ENCODE data around the gene CPB2.

The CPB2 gene

GRCh38 chr13:46100191-46100815, 4.5 kb downstream of the CPB2 start:
- Histone ChIP-seq H3K27me3 (ENCODE audit: control insufficient read depth, insufficient read depth, low read length) (no peaks in the 10 kb centered on the region), H3K9me3 (ENCODE audit: control insufficient read depth, insufficient read depth, low read length) (no peaks in the 10 kb centered on the region), H3K36me3 (ENCODE audit: control insufficient read depth, insufficient read depth, low read length) (no peaks in the 10 kb centered on the region), H3K4me1 (ENCODE audit: control insufficient read depth, insufficient read depth, low read length) (no peaks in the 10 kb centered on the region), H3K27ac (ENCODE audit: low read length) (no peak overlapping the region), H3K4me3 (ENCODE audit: low read length) (no peak overlapping the region)
- DNase-seq (ENCODE audit: low read depth, low spot score) = no peak
- no CpG with 5 or more reads among the region's 1 CpG for WGBS (ENCODE audit: insufficient coverage, insufficient read length)

GRCh38 chr13:46097663-46098062, 7.2 kb downstream of the CPB2 start:
- Histone ChIP-seq H3K36me3 (ENCODE audit: control insufficient read depth, insufficient read depth, low read length) (no peaks in the 10 kb centered on the region), H3K27me3 (ENCODE audit: control insufficient read depth, insufficient read depth, low read length) (no peaks in the 10 kb centered on the region), H3K4me3 (ENCODE audit: low read length) (no peak overlapping the region), H3K4me1 (ENCODE audit: control insufficient read depth, insufficient read depth, low read length) (no peaks in the 10 kb centered on the region), H3K27ac (ENCODE audit: low read length) (no peak overlapping the region), H3K9me3 (ENCODE audit: control insufficient read depth, insufficient read depth, low read length) (no peaks in the 10 kb centered on the region)
- DNase-seq (ENCODE audit: low read depth, low spot score) = no peak
- WGBS (ENCODE audit: insufficient coverage, insufficient read length) = no CpG with 5 or more reads among the region's 4 CpGs

GRCh38 chr13:46097015-46097414, 7.8 kb downstream of the CPB2 start:
- Histone ChIP-seq H3K9me3 (ENCODE audit: control insufficient read depth, insufficient read depth, low read length) (no peaks in the 10 kb centered on the region), H3K36me3 (ENCODE audit: control insufficient read depth, insufficient read depth, low read length) (no peaks in the 10 kb centered on the region), H3K4me3 (ENCODE audit: low read length) (no peak overlapping the region), H3K27ac (ENCODE audit: low read length) (no peak overlapping the region), H3K4me1 (ENCODE audit: control insufficient read depth, insufficient read depth, low read length) (no peaks in the 10 kb centered on the region), H3K27me3 (ENCODE audit: control insufficient read depth, insufficient read depth, low read length) (no peaks in the 10 kb centered on the region)
- WGBS (ENCODE audit: insufficient coverage, insufficient read length) = no CpG with 5 or more reads among the region's 3 CpGs
- no peak for DNase-seq (ENCODE audit: low read depth, low spot score)

- Histone ChIP-seq H3K9me3 (ENCODE audit: control insufficient read depth, insufficient read depth, low read length) (no peaks in the 10 kb centered on the region), H3K4me1 (ENCODE audit: control insufficient read depth, insufficient read depth, low read length) (no peaks in the 10 kb centered on the region), H3K4me3 (ENCODE audit: low read length) (no peak overlapping the region), H3K27me3 (ENCODE audit: control insufficient read depth, insufficient read depth, low read length) (no peaks in the 10 kb centered on the region), H3K36me3 (ENCODE audit: control insufficient read depth, insufficient read depth, low read length) (no peaks in the 10 kb centered on the region), H3K27ac (ENCODE audit: low read length) (no peak overlapping the region)
- WGBS (ENCODE audit: insufficient coverage, insufficient read length) = no CpG with 5 or more reads among the region's 3 CpGs
- DNase-seq (ENCODE audit: low read depth, low spot score) = no peak
These were observed 10.4 kb downstream of the CPB2 start for GRCh38 chr13:46094478-46094877.

GRCh38 chr13:46088821-46089562, 15.8 kb downstream of the CPB2 start:
- no CpG with 5 or more reads among the region's 5 CpGs for WGBS (ENCODE audit: insufficient coverage, insufficient read length)
- Histone ChIP-seq H3K4me3 (ENCODE audit: low read length) (no peak overlapping the region), H3K27ac (ENCODE audit: low read length) (no peak overlapping the region), H3K4me1 (ENCODE audit: control insufficient read depth, insufficient read depth, low read length) (no peaks in the 10 kb centered on the region), H3K27me3 (ENCODE audit: control insufficient read depth, insufficient read depth, low read length) (no peaks in the 10 kb centered on the region), H3K9me3 (ENCODE audit: control insufficient read depth, insufficient read depth, low read length) (no peaks in the 10 kb centered on the region), H3K36me3 (ENCODE audit: control insufficient read depth, insufficient read depth, low read length) (no peaks in the 10 kb centered on the region)
- no peak for DNase-seq (ENCODE audit: low read depth, low spot score)

GRCh38 chr13:46087481-46087880, 17.4 kb downstream of the CPB2 start:
- no peak overlapping the region for H3K27ac ChIP-seq (ENCODE audit: low read length)
- no peaks in the 10 kb centered on the region for H3K4me1 ChIP-seq (ENCODE audit: control insufficient read depth, insufficient read depth, low read length)
- H3K36me3 ChIP-seq (ENCODE audit: control insufficient read depth, insufficient read depth, low read length) = no peaks in the 10 kb centered on the region
- no peaks in the 10 kb centered on the region for H3K27me3 ChIP-seq (ENCODE audit: control insufficient read depth, insufficient read depth, low read length)
- H3K4me3 ChIP-seq (ENCODE audit: low read length) = no peak overlapping the region
- no peaks in the 10 kb centered on the region for H3K9me3 ChIP-seq (ENCODE audit: control insufficient read depth, insufficient read depth, low read length)
- DNase-seq (ENCODE audit: low read depth, low spot score) = no peak

GRCh38 chr13:46086985-46087384, 17.8 kb downstream of the CPB2 start:
- no CpG with 5 or more reads among the region's 12 CpGs for WGBS (ENCODE audit: insufficient coverage, insufficient read length)
- Histone ChIP-seq H3K9me3 (ENCODE audit: control insufficient read depth, insufficient read depth, low read length) (no peaks in the 10 kb centered on the region), H3K36me3 (ENCODE audit: control insufficient read depth, insufficient read depth, low read length) (no peaks in the 10 kb centered on the region), H3K4me1 (ENCODE audit: control insufficient read depth, insufficient read depth, low read length) (no peaks in the 10 kb centered on the region), H3K27ac (ENCODE audit: low read length) (no peak overlapping the region), H3K27me3 (ENCODE audit: control insufficient read depth, insufficient read depth, low read length) (no peaks in the 10 kb centered on the region), H3K4me3 (ENCODE audit: low read length) (no peak overlapping the region)
- no peak for DNase-seq (ENCODE audit: low read depth, low spot score)

GRCh38 chr13:46086421-46086922, 18.4 kb downstream of the CPB2 start:
- Histone ChIP-seq H3K9me3 (ENCODE audit: control insufficient read depth, insufficient read depth, low read length) (no peaks in the 10 kb centered on the region), H3K27me3 (ENCODE audit: control insufficient read depth, insufficient read depth, low read length) (no peaks in the 10 kb centered on the region), H3K4me1 (ENCODE audit: control insufficient read depth, insufficient read depth, low read length) (no peaks in the 10 kb centered on the region), H3K27ac (ENCODE audit: low read length) (no peak overlapping the region), H3K4me3 (ENCODE audit: low read length) (no peak overlapping the region), H3K36me3 (ENCODE audit: control insufficient read depth, insufficient read depth, low read length) (no peaks in the 10 kb centered on the region)
- no CpG with 5 or more reads among the region's 12 CpGs for WGBS (ENCODE audit: insufficient coverage, insufficient read length)
- no peak for DNase-seq (ENCODE audit: low read depth, low spot score)

- H3K4me1 ChIP-seq (ENCODE audit: control insufficient read depth, insufficient read depth, low read length) = no peaks in the 10 kb centered on the region
- H3K36me3 ChIP-seq (ENCODE audit: control insufficient read depth, insufficient read depth, low read length) = no peaks in the 10 kb centered on the region
- no peak overlapping the region for H3K27ac ChIP-seq (ENCODE audit: low read length)
- H3K4me3 ChIP-seq (ENCODE audit: low read length) = no peak overlapping the region
- WGBS (ENCODE audit: insufficient coverage, insufficient read length) = no CpG with 5 or more reads among the region's 13 CpGs
- no peaks in the 10 kb centered on the region for H3K9me3 ChIP-seq (ENCODE audit: control insufficient read depth, insufficient read depth, low read length)
- no peak for DNase-seq (ENCODE audit: low read depth, low spot score)
- H3K27me3 ChIP-seq (ENCODE audit: control insufficient read depth, insufficient read depth, low read length) = no peaks in the 10 kb centered on the region
These were observed 19.1 kb downstream of the CPB2 start for GRCh38 chr13:46085737-46086136.

- H3K36me3 ChIP-seq (ENCODE audit: control insufficient read depth, insufficient read depth, low read length) = no peaks in the 10 kb centered on the region
- no peaks in the 10 kb centered on the region for H3K27me3 ChIP-seq (ENCODE audit: control insufficient read depth, insufficient read depth, low read length)
- no peak for DNase-seq (ENCODE audit: low read depth, low spot score)
- H3K4me3 ChIP-seq (ENCODE audit: low read length) = no peak overlapping the region
- no CpG with 5 or more reads among the region's 5 CpGs for WGBS (ENCODE audit: insufficient coverage, insufficient read length)
- no peaks in the 10 kb centered on the region for H3K9me3 ChIP-seq (ENCODE audit: control insufficient read depth, insufficient read depth, low read length)
- no peaks in the 10 kb centered on the region for H3K4me1 ChIP-seq (ENCODE audit: control insufficient read depth, insufficient read depth, low read length)
- H3K27ac ChIP-seq (ENCODE audit: low read length) = no peak overlapping the region
These were observed 22.5 kb downstream of the CPB2 start for GRCh38 chr13:46082324-46082723.

- Histone ChIP-seq H3K9me3 (ENCODE audit: control insufficient read depth, insufficient read depth, low read length) (no peaks in the 10 kb centered on the region), H3K36me3 (ENCODE audit: control insufficient read depth, insufficient read depth, low read length) (no peaks in the 10 kb centered on the region), H3K27ac (ENCODE audit: low read length) (no peak overlapping the region), H3K27me3 (ENCODE audit: control insufficient read depth, insufficient read depth, low read length) (no peaks in the 10 kb centered on the region), H3K4me3 (ENCODE audit: low read length) (no peak overlapping the region), H3K4me1 (ENCODE audit: control insufficient read depth, insufficient read depth, low read length) (no peaks in the 10 kb centered on the region)
- WGBS (ENCODE audit: insufficient coverage, insufficient read length) = no CpG with 5 or more reads among the region's 2 CpGs
- no peak for DNase-seq (ENCODE audit: low read depth, low spot score)
These were observed 25.1 kb downstream of the CPB2 start for GRCh38 chr13:46079770-46080169.

All from iPS DF 6.9 (cell line).